ENCODE measurements around the gene UBE3B. TPM values are rescaled to one million over a fixed set of nuclear protein-coding genes. Genes with fewer than 3 reads are reported as not detected.

UBE3B gene
- total RNA-seq, 1 donor from 2014 or later: 34.4 TPM

GRCh38 chr12:109573029-109573913 is 95.8 kb downstream of the UBE3B start, which contains the start of the genes MMAB and MVK:
TSS of gene MMAB (minus strand) at chr12:109573504. CDS start at chr12:109573480, 24 bp downstream.
TSS of gene MVK (plus strand) at chr12:109573794. CDS start at chr12:109574823, 1,029 bp downstream.
- FAIRE-seq: peak; percentile 20

GRCh38 chr12:109573914-109574244 is 96.4 kb downstream of the UBE3B start:
- Histone ChIP-seq H3K4me3 (ENCODE audit: insufficient read depth, low read depth, low read length) (peak overlapping the region; percentile 87), H4K20me1 (ENCODE audit: insufficient read depth, low read length) (no peaks in the 10 kb centered on the region), H2AFZ (ENCODE audit: low read depth, low read length) (peak overlapping the region; percentile 85), H3K27ac (ENCODE audit: low read depth, low read length) (peak overlapping the region; percentile 29), H3K9me3 (ENCODE audit: insufficient read depth, low read depth, low read length) (no peaks in the 10 kb centered on the region), H3K79me2 (ENCODE audit: insufficient read depth, low read length) (peaks cover 8% of the 10 kb centered on the region), H3K36me3 (ENCODE audit: insufficient read depth, low read length) (peaks cover 13% of the 10 kb centered on the region), H3K4me1 (ENCODE audit: insufficient read depth, low read length) (peaks cover 11% of the 10 kb centered on the region), H3K27me3 (ENCODE audit: insufficient read depth, low read length) (no peaks in the 10 kb centered on the region), H3K4me2 (ENCODE audit: low read length) (peak overlapping the region; percentile 95), H3K9ac (ENCODE audit: low read length) (peak overlapping the region; percentile 80)
- peaks cover 7% of the 10 kb centered on the region for H3K36me3 Mint-ChIP-seq (ENCODE audit: low read depth, unreplicated experiment)
- H3K27me3 Mint-ChIP-seq (ENCODE audit: low read depth, unreplicated experiment): no peaks in the 10 kb centered on the region
- H3K4me3 Mint-ChIP-seq (ENCODE audit: unreplicated experiment): peak overlapping the region; percentile 93
- TF ChIP-seq EZH2 (IDR thresholded peaks at IDR 0.05; ENCODE audit: insufficient read depth, low read length) (no peak), CTCF (IDR thresholded peaks at IDR 0.05; ENCODE audit: insufficient read depth, low read depth, low read length) (no peak)
- FAIRE-seq (no peak), DNase-seq (ENCODE audit: low read depth) (no peak)
- no peak overlapping the region for H3K27ac Mint-ChIP-seq (ENCODE audit: unreplicated experiment)
- H3K9me3 Mint-ChIP-seq (ENCODE audit: unreplicated experiment): no peaks in the 10 kb centered on the region
- no peaks in the 10 kb centered on the region for H3K4me1 Mint-ChIP-seq (ENCODE audit: low read depth, unreplicated experiment)

More at GRCh38 chr12:109573029-109573913, 95.8 kb downstream of the UBE3B start, which contains the start of the genes MMAB and MVK:
- no peaks in the 10 kb centered on the region for H3K4me1 Mint-ChIP-seq (ENCODE audit: low read depth, unreplicated experiment)
- peak within 1 kb of the TSS; percentile 80 for H3K9ac ChIP-seq (ENCODE audit: low read length)
- peak within 1 kb of the TSS; percentile 95 for H3K4me2 ChIP-seq (ENCODE audit: low read length)
- H3K4me1 ChIP-seq (ENCODE audit: insufficient read depth, low read length): peaks cover 11% of the 10 kb centered on the region
- H3K27me3 Mint-ChIP-seq (ENCODE audit: low read depth, unreplicated experiment): no peaks in the 10 kb centered on the region
- peak within 1 kb of the TSS; percentile 75 for H3K27ac ChIP-seq (ENCODE audit: low read depth, low read length)
- H3K4me3 Mint-ChIP-seq (ENCODE audit: unreplicated experiment): peak within 1 kb of the TSS; percentile 93
- H4K20me1 ChIP-seq (ENCODE audit: insufficient read depth, low read length): no peaks in the 10 kb centered on the region
- peaks cover 8% of the 10 kb centered on the region for H3K79me2 ChIP-seq (ENCODE audit: insufficient read depth, low read length)
- H3K36me3 Mint-ChIP-seq (ENCODE audit: low read depth, unreplicated experiment): peaks cover 7% of the 10 kb centered on the region
- peak within 1 kb of the TSS; percentile 85 for H2AFZ ChIP-seq (ENCODE audit: low read depth, low read length)
- no peaks in the 10 kb centered on the region for H3K27me3 ChIP-seq (ENCODE audit: insufficient read depth, low read length)
- peak; percentile 99 for DNase-seq (ENCODE audit: low read depth)
- H3K27ac Mint-ChIP-seq (ENCODE audit: unreplicated experiment): peak within 1 kb of the TSS; percentile 75
- H3K9me3 ChIP-seq (ENCODE audit: insufficient read depth, low read depth, low read length): no peaks in the 10 kb centered on the region
- peaks cover 15% of the 10 kb centered on the region for H3K36me3 ChIP-seq (ENCODE audit: insufficient read depth, low read length)
- no peak for TF ChIP-seq CTCF (IDR thresholded peaks at IDR 0.05; ENCODE audit: insufficient read depth, low read depth, low read length)
- TF ChIP-seq EZH2 (IDR thresholded peaks at IDR 0.05; ENCODE audit: insufficient read depth, low read length): no peak
- no peaks in the 10 kb centered on the region for H3K9me3 Mint-ChIP-seq (ENCODE audit: unreplicated experiment)
- H3K4me3 ChIP-seq (ENCODE audit: insufficient read depth, low read depth, low read length): peak within 1 kb of the TSS; percentile 87
